Measurements from ENCODE around the gene UTS2B.
A peak's percentile ranks its signal among the peaks of the same experiment; 100 is the strongest.

UTS2B gene, protein sequence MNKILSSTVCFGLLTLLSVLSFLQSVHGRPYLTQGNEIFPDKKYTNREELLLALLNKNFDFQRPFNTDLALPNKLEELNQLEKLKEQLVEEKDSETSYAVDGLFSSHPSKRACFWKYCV

DNA sequence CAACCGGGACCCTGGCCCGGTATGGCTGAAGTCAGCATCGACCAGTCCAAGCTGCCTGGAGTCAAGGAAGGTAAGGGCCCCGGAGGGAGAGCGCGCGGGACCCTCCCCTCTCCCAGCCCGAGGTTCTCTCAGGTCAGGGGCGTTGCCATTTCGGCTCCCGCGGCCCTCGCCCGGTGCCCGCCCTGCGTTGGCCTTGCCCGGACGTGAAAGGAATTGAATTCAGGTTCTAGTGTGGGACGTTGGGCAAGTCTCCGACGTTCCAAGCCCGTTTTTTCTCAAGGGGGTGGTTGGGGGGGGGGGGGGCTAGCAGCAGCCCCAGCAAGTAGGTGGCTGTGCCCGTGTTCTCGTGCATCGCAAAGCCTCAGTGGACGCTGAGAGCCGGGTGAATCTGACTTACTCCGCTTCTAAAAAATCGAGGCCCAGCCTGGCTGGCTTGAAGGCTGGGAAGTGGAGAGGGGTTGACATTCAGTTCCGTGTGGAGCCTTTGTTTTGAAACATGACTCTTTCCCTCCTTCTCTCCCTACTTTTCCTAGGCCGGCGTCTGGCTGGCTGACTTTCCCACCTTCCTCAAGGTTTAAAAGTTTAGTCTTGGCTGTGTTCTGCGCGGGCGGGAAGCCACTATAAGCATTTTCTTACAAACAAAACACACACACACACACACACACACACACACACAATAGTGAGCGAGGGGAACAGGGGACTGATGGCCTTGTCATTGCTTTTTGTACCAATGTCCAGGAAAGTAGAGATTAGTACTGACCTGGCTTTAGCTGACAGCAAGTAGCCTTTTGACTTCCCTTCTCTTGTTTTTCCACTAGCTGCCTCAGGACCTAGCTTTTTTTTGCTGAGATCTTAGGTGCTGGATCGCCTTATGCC lies at the start of gene UTS2B:
Gene UTS2B, minus strand, starts transcription at position 873 of the 876 bp plus-strand sequence. CDS start 48,337 bp downstream, outside the sequence.
- peak; percentile 70 for DNase-seq (ENCODE audit: low spot score)

DNA sequence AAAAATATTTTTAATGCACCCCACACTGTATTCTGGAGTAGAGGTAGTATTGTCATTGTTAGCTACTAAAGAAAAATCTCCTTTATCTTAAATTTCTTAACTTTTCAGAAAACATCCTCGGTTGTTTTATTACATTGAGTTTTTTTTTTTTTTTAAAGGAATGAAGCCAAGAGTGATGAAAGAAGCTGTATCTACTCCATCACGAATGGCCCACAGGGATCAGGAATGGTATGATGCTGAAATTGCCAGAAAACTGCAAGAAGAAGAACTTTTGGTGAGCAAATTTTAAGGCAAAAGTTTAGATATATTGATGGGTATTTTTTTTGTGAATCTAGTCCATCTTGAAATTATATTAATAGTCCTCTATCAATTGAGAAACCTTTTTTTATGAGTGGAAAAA lies 49.7 kb upstream of the UTS2B start:
- DNase-seq (ENCODE audit: low spot score) = no peak

DNA sequence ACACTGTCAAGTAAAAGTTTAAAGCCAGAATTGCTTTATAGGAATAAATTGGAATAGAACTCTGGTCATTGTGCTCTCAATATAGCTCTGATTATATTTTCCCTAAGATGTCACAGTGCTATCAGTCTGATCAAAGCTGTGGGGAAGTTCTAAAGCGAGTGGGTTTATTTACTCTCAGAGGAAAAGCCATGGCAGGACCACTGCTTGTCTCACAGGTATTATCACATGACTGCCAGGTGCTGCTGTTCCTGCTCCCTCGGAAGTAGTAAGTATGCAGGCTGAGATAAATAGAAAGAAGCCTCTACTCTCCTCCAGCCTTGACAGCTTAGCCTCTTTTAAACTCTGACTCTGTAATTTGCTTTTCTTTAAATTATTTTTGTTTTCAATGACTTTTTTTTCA lies 49.1 kb upstream of the UTS2B start:
- no peak for DNase-seq (ENCODE audit: low spot score)

DNA sequence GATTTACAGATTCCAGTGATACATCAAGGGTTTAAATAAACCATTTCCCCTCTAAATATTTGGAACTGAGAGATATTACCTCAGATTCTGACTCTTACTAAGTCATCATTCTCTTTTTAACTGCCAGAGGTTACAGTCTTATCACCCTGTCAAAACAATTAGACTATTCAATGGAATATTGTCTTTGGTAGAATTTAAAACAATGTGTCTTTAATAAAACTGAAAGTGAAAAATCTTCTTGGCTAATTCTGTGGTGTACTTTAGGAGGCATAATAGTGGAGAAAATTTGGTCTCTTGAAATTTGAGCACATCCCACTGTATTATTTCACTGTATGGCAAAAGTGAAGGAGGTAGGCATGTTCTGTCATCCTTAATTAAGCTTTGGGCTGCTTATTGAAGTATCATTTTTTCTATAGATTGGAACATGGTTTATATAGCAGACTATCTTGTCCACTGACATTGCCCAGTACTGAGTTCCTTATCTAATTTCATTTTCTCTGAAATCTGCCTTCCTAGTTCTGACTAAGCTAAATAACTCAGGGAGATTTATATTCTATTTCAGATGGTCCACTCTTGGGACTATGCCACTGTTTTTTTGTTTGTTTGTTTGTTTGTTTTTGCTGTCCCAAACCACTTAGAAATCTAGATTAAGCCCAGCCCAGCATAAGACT lies 48.0 kb upstream of the UTS2B start:
- no peak for DNase-seq (ENCODE audit: low spot score)

DNA sequence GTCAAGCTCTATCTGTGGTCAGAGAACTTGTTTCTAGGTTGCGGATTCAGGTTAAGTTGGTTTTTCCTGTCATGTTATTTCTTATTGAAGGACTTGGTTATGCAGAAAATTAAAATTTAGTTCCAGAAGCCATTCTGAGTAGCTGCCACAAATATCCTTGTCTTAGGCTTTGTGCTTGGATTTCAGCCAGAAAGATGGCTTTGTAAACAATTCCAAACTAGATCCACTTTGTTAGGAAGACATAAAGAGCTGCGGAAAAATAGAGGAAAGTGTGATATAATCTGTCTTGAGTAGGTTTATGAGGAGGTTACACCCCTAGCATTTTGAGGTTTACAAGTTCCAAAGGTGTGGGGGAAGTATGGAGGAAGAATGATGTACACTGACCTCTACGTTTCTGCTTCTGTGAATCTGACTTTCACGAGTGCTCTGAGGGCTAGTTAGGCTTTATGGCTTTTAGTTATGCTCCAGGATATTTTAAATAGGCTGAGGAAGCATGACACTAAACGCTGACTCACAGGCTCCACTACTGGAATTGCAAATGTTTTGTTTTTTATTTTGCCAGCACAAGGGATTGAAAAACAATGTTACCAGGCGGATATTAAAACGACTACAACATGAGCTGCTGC lies 46.3 kb upstream of the UTS2B start:
- peak; percentile 26 for DNase-seq (ENCODE audit: low spot score)

DNA sequence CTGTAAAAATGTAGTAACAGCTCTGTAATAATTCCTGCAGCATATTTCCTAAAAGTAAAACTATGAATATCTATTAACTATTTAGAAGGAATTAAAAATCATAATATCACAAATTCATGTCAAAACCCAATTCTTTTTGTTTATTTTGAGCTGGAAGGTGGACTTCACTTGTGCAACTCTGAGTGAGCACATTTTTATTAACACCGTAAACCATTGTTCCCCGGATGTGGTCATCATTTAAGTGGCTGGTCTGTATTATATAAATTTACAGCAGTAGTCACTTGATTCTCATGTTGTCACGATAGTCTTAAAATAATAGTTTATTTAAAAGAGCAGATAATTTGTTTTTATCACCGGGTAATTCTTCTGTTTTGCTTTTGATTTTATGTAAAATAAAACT lies 43.0 kb upstream of the UTS2B start:
- no peak for DNase-seq (ENCODE audit: low spot score)

DNA sequence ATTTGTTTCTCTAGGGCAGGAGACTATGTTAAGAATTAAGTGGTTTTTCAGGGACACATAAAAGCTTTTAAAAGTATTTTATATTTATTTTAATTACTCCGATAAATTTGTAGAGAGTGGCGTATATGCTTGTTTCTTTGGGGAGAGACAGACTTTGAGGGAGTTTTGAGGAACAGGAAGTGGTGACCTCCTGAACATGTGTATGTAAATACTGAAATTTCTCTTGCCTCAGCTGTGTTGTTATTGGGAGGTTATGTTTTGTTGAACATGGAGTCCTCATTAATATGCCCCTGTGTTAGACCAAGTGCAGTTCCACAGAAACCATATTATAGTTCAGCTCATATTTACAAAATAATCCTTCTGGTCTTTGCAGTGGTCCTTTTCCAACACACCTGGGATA lies 41.8 kb upstream of the UTS2B start:
- no peak for DNase-seq (ENCODE audit: low spot score)

DNA sequence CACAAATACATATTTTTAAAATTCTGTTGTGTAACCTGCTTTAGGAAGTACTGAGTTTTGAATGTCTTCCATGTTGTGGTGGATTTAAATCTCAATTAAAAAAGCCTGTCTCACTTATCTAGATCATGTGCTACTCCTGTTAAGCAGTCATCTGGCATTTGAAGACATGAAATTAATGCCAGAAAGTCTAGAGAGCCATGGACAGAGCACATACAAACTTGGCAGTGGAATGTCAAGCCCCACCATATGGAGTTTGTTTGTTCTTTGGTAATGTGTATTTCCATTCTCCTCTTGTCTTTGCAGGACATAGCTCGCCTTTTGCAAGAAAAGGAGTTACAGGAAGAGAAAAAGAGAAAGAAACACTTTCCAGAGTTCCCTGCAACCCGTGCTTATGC lies 39.3 kb upstream of the UTS2B start:
- DNase-seq (ENCODE audit: low spot score) = no peak

DNA sequence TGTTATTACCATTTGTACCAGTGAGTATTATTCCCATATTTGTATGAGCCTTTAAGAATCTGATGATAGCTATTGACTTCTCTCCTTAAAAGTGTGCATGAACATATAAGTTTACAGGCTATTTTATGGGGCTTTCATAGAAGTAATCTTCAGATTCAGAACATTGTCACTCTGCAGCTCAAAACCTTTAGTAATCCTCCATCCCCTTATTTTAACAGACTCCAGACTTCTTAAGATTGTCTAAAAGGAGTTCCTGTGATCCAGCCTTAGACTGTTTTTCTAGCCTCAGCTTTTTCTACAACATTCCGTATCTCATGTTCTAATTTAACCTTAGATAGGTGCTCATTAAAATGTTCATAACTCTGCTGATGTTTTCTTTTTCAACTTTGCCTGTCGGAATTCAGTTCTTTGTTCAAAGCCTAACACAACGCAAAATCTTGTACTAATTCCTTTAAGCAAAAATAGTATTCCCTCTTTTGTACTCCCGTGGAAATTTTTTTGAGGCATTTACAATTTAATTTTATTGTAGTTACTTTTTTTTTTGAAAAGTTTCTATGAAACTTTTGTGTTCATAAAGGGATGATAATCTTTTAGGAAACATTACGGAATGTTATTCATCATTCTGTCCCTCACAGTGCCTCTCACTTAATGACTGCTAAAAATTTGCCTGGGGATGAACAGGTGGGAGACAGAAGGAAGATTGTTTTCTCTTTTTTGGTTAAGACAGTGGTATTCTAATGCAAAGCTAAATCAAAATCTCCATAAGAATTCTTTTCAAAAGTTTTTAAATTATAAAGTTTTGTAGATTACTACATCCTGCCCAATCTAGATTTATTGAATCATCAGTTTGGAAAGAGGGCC lies 38.7 kb upstream of the UTS2B start:
- DNase-seq (ENCODE audit: low spot score) = no peak

DNA sequence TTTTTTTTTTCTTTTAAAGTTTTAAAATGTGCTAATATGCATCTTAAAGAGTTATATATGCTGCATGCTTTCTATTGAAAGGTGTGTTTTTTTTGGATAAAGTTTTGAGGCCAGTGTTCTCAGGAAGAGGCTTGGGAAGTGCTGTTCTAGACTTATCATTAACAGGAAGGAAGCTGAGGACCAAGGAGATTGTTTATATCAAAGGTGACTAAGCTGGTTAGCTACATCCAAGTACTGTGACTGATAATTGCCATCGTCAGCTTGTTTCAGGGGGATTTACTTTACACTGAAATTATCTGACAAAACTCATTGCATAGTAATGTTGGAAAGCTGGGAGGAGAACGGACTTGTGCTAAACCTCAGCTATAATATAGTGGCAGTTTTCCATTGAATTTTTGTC lies 36.3 kb upstream of the UTS2B start:
- no peak for DNase-seq (ENCODE audit: low spot score)

DNA sequence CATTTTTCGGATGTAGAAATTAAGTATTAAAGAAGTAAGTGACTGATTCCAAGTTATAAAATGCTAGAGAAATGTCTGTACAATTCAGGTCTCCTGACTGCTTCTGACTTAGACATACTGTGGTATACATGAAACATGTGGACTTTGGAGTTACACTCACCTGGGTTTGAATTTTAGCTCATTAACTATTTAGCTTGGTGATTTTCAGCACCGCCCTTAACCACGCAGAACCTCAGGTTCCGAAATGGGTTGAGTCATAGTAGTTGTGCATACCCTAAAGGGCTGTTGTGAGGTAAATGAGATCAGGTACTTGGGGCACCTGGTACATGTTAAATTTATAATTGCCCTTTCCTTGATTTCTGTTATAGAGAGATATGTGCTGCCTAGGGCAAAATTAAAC lies 32.9 kb upstream of the UTS2B start:
- DNase-seq (ENCODE audit: low spot score) = no peak

DNA sequence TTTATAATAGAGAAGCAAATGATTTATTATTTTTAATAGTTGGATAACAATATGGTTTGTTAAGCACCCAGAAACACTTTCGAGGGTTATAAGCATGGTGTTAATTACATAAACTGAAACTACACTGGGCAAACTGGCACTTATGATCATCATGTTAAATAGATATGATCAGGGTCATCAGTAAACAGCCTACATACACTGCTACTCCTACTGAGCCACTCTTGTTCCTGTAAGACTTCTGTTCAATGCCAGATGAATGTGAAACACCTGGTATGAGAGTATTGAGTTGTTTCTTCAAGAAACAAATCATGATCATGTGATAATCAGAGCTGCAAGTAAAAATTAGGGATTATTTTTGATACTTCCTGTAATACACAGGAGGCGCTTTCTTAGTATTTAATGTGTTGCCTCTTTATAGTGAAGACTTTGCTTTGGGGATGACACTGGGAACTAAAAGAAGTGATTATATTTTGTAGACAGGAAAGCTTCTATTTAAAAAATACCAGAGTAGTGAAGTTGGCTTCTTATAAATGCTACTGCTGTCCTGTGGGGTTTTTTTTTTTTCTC lies 32.3 kb upstream of the UTS2B start:
- no peak for DNase-seq (ENCODE audit: low spot score)

DNA sequence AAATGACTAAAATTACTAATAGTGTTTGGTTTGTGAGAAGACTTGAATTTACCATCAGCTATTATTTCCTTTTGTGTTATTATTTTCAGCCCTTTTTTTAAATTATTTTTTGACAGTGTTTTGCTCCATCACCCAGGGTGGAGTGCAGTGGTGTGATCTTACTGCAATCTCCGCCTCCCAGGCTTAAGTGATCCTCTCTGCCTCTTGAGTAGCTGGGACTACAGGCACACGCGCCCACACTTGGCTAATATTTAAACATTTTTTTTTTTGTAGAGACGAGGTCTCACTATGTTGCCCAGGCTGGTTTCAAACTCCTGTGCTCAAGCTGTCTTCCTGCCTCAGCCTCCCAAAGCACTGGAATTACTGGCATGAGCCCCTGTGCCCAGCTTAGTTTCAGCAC lies 31.7 kb upstream of the UTS2B start:
- no peak for DNase-seq (ENCODE audit: low spot score)

DNA sequence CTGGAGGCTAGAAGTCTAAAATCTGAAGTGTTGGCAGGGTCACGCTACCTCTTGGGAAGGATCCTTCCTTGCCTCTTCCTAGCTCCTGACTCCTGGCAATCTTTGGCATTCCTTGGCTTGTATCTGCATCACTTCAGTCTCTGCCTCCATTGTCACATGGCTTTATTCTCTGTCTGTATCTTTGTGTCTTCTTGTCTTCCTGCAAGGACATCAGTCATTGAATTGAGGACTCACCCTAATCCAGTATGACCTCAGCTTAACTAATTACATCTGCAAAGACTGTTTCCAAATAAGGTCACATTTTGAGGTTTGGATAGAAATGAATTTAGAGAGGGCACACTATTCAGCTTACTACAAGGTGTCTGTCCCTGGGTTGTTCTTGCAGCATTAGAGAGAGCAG lies 31.1 kb upstream of the UTS2B start:
- peak; percentile 9 for DNase-seq (ENCODE audit: low spot score)

DNA sequence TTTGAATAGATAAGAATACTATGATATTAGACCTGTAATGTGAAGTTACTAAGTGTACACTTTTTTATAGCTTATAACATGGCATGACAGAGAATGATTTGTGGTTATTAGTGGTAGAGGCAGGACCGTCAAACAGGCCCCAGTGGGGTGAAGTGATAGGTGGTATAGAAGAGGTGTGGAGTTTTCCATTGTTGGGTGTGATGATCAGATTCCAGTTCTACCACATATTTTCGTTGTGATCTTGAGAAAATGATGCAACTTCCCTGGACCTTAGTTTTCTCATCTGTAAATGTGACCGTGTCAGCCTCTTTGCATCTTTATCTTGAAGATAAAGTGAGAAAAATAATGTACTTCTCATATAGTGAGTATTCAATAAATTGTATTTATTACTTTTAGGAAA lies 30.3 kb upstream of the UTS2B start:
- no peak for DNase-seq (ENCODE audit: low spot score)

DNA sequence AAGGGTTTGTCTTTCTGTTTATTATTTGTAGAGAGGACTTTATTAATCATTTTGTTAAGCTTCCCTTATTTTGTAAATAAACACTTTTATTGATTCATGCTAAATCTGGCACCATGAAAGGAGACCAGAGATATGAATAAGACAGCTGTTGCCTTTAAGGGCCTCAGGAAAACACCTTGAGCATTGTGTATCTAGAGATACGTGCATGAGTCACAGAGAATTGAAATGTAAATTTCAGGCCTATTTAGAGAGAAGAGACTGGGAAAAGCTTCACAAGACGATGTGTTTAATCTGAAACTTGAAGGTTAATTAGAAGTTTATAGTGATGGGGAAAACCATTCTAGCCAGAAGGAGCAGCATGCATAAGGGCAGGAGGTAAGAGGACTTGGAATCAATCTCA lies 28.6 kb upstream of the UTS2B start:
- DNase-seq (ENCODE audit: low spot score) = no peak

DNA sequence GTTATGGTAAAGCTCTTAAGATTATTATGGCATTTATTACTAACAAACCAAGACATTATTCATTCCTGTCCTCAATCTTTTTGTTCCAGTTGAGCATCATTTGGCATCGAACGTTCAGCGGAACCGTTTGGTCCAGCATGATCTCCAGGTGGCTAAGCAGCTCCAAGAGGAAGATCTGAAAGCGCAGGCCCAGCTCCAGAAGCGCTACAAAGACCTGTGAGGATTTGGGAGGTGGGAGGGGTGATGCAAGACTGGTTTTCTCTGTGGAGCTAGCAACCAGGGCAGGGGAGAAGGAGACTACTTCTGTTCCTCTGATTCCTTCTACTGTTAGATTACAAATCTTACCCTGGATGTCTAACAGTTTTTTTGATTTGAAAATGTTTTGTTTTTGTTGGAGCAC lies 27.6 kb upstream of the UTS2B start:
- DNase-seq (ENCODE audit: low spot score) = no peak

DNA sequence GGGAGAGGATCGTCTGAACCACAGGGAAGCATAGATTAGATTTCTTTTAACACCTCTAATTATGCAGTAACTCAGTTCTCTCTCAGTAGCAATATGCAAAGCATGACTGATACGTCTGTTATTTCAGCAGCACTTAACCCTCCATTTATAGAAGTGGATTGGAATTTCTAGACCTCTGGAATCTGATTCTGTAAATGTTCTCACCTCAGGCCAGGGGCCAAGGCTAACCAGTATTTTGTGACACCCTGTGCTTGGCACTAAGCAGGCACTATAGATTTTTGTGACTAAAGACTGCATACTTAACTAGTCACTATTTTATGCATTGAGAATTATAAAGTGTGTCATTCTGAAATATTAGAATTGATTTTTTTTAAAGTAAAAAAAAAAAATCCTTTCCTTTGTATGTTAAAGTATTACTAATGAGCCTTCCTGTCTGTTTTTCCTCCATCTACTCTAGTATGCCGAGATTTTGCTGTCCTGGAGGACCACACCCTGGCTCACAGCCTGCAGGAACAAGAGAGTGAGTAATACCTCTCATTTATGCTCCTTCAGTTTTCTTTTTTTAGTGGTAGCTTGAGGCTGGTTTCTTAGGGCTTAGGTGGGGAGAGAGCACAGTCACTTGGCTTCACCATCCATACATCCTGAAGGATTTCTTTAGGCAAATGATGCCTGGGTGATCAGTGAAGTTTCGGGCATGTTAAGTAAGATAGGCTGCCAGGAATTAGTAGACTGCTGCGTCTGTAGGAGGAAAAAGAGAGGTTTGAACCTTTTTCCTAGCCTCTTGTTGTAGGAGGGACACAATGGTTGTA lies 26.5 kb upstream of the UTS2B start:
- no peak for DNase-seq (ENCODE audit: low spot score)

DNA sequence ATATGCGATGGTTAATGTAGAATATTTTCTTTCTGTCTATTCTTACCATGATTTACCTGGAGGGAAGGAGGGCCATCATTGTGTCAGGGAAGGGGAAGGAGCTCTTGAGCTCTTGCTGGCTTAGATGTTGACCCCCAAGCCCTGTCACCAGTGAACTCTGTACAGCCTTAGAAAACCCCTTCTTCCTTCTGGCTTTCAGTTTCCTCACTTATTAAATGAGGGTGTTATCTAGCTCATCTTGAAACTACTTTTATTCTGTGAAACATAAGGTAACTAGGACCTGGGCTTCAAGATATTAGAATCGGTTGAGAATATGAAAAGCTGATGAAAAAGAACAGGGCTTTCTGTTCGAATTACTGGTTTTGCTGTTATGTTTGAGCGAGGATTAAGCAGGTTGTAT lies 25.1 kb upstream of the UTS2B start:
- DNase-seq (ENCODE audit: low spot score) = no peak

DNA sequence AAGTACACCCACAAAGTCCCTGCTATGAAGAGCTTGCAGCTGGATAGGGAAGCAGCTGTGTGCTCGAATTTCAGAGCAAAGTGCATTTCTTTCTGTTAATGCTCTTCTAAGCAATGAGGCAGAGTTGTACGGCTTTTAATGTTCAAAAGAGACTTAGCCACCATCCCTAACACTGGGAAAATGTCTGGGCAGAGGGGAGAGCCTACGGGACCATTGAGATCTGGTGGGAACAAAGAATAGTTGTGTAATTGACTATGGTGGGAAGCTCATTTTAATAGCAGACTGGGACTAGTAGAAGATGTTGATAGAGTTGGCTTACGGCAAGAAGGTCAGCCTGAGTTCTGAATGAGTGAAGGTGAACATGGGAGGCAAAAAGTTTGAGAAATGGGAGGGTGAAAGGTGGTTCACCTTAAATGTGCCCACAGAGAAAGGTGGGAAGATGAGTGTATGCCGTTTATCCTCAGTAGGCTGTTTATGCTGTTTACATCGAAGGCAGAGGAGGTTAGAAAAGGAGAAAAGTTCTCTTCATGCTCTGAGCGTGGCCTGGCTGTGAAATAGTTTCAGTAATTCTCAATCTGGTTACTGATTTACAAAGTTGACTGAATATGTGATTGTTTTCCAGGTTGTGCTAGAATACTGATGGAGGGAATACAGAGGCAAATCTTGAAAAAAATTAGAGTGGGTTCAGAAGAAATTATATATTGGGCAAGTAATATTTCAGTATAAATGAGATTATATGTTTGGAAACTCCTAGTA lies 22.9 kb upstream of the UTS2B start:
- no peak for DNase-seq (ENCODE audit: low spot score)

All from RKO (cell line).